HG03196 (cell line): ENCODE data around the gene APBA1.
"Not testable (repeated sequence)": the region's sequence is repeated elsewhere in the genome, so short reads cannot be mapped to it uniquely, and the experiment has no call there.

Experiments
- ATAC-seq: cut with Tn5 transposase; IDR thresholded peaks from one replicate; pipeline ENCODE4 v1.9.1; 2021; ENCODE audit not compliant: unreplicated experiment

Gene APBA1

DNA sequence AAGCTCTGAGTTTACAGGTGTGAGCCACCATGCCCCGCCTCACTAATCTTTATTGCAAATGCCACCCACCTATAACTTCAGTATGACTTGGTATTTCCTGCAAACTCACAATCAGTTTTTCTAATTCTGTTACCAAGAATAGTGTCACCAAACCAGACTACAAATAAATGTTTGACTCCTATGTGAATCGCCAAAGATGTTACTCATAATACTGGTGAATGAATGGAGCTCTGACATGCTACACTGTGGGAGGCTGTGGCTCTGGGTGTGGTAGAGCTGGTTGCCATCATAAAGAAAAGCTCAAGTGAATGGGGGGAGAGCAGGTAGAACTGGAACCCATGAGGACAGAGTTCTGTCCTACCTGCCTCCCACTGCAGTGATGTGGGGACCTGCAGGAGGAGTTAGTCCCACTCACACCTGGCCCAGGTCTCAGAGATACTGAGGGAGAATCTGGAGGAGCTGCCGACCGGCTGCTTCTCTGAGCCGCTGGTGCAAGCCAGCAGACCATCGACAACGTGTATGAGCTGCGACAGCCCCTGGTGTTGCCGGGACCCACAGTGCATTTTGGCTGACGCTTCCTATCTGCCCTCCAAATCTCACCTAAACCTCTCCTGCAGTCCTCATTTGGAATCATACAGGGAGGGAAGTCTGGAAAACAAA lies 251.4 kb downstream of the APBA1 start:
- ATAC-seq: no peak

DNA sequence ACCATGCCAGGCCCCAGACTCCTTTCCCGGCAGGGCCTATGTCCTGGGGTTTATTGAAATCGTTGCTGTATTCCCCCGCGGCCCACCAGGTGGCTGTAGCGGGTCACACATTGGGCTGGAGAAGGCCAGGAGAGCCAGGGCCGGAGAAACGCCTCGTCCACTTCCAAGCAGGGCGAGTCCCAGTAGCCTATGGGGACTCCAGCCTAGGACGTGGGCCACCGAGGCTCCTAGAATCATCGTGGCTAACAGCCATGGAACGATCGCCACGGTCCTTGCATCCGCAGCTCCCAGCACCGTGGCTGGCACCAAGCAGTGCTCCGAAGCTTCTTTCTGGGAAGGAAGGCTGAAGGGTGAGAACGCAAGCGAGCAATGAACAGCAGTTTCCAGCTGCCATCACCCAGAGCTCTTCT lies 259.4 kb downstream of the APBA1 start:
- ATAC-seq: no peak

DNA sequence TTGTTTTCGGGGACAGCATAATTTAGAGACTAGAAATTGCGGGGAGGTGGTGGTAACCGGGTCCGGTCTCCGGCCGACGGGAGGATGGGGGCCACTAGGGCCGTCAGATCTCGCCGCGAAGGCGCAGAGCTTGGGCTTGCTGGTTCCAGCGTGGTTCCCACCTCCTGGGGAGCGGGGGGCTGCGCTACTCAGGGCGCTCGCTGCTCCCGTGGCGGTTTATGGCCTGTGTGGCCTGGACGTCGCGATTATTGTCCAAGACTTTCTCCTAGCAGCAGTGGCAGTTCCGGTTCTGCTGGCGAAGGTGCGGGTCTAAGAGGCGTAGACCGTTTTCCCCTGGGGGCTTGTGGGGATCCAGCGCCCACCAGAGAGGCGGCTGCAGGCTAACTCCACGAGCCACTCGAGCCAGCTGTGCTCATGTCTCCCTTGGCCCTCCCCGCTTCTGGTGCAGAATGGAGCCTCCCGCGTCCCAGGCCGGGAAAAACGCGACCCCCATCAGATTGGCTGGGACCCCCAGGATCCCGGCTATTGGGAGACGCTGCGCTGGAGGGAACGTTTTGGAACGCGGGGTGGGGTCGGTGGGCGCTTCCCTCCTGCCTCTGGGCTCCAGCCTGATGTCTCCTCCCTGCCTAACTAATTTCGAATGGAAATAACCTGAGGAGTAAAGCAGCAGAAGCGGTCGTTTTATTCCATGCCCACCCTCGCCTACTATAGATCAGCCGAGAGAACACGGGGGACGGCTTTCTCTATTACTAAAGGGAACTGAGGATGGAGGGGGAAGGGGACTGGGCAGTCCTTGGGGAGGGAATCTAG lies 260.0 kb downstream of the APBA1 start:
- no peak for ATAC-seq

DNA sequence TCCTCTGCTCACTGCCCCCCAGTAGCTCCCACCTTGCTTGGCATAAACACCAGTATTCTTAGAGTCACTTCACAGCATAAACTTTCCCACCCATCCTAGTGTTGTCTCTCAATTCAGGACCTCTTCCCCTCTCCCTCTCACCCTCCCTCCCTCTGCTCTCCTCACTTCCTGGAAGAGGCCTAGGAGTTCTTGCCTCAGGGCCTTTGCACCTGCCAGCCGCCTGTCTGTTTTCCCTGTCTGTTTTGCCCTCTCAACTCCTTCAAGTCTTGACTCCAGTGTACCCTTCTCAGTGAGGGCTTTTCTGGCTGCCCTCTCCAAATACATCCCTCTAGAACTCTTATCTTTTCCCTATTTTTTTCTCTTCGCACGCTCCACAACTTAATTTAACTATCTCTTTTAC lies 260.9 kb downstream of the APBA1 start:
- ATAC-seq: no peak

DNA sequence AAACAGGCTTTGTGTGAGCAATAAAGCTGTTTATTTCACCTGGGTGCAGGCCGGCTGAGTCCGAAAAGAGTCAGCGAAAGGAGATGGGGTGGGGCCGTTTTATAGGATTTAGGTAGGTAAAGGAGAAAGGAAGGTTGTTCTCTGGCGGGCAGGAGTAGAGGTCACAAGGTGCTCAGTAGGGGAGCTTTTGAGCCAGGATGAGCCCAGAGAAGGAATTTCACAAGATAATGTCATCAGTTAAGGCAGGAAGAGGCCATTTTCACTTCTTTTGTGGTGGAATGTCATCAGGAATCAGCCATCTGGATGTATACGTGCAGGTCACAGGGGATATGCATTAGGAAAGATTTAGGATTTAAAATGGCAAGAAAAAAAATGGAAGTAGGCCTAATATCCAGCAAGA lies 262.2 kb downstream of the APBA1 start:
- ATAC-seq: not testable (repeated sequence)

DNA sequence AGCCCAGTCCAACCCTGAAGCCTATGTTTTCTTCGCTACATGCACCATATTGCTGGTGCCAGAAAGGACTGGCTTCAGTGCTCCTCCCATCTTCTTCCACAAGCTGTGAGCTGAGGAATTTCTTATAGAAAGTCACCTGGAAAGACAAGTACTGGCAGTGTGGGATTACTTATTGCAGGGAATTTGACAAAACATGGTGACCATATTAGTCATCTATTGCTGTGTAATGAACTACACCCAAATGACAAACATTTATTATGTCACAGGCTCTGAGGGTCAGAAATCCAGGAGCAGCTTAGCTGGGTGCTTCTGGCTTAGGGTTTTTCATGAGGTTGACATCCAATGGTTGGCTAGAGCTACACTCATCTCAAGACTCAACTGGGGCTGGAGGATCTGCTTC lies 271.7 kb downstream of the APBA1 start:
- no peak for ATAC-seq

DNA sequence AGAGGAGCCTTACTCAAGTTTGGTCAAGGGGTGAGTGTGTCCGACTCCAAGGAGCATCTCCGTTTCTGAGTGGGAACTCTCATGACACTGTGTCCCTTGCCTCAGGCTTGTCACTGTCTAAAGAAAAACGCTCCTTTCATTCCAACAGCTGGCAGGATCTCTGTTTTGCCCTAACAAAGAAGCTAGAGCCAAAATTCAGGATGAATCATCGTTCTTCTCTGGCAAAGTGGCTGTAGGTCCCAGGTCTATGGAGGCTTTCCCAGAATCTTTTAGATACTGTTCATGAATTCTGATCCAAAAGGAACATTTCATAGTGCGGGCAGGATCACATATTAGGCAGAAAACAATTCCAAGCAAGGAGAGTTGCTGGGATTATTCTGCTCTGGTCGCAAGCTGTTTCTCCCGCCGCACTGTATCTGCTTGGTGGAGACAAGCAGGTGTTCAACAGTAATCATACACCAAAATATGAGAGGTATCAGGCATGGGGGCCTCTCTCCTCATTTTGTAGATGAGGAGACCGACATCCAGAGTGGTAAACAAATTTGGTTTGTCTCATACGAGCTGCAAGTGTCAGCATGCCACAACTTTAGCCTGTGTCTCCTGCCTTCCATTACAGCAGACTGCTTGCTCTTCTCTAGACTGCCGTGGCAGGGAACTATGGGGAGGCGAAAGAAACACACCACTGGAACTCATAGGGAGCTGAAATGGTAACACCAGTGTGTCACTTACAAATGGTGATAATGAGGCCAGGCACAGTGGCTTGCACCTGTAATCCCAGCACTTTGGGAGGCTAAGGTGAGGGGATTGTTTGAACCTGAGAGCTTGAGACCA lies 274.6 kb downstream of the APBA1 start:
- no peak for ATAC-seq

DNA sequence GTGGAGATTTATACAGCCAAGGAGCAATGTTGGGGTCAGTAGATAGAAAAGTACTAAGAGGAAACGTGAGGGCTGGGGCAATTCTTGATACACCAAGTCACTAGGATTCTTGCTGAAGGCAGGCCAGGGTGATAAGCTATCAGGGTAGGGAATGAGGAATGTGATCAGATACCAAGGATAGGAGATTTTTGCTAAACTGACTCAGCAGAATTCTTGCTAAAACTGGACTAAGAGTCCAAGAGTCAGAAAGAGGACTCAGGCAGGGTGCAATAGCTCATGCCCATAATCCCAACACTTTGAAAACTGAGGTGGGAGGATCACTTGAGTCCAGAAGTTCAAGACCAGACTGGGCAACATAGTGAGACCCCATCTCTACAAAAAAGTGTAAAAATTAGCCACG lies 275.4 kb downstream of the APBA1 start:
- ATAC-seq: no peak

DNA sequence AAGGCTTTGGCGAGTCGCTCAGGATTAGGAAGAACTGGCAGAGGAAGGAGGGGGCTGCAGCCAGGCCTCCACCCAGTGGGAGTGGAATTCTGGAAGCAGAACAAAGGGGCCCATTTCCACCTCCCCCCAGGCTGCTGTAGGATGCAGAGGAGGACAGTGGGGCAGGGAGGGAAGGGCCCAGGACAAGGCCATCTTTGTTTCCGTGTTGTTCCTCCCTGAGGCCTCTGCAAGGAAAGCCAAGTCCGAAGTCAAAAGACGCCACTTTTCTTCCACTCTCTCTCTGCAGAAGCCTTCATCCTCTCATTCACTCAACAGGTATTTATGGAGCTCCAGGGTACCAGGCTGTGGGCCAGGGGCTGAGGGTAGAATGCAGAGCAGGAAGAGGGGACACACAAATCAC lies 276.5 kb downstream of the APBA1 start:
- no peak for ATAC-seq

DNA sequence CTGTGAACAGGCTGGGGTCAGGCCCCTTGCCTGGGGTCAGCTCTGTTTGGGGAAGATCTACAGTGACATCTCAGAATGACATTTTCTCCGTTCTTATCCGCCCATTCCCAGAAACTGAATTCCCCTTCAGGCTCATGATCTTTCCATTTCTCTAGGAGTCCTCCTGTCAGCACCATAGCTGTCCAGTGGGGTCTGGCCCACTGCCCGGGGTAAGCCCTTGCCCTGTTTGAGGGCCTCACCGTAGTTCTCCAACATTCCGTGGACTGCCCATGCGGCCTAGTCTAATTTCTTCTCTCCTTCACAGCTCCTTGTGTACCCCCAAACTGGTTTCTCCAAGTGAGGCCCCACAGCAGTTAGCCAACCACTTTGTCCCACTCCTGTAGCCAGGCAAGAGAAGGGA lies 278.7 kb downstream of the APBA1 start:
- no peak for ATAC-seq

DNA sequence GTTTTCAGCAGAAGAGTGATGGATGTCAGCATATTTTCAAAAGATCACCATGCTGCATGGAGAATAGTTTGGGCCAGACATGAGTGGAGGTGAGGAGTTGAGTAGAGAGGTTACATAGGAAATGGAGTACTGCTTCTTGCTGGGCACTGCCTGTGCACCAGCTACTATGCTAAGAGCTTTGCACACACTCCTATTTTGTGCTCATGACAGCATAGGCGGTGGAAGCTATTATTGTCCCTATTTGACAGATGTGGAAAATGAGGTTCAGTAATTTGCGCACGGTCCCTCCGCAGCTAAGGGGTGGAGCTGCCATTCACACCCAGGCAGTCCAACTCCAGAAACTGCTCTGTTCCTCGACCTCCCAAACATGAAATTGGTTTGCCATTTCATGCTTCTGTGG lies 279.3 kb downstream of the APBA1 start:
- no peak for ATAC-seq

DNA sequence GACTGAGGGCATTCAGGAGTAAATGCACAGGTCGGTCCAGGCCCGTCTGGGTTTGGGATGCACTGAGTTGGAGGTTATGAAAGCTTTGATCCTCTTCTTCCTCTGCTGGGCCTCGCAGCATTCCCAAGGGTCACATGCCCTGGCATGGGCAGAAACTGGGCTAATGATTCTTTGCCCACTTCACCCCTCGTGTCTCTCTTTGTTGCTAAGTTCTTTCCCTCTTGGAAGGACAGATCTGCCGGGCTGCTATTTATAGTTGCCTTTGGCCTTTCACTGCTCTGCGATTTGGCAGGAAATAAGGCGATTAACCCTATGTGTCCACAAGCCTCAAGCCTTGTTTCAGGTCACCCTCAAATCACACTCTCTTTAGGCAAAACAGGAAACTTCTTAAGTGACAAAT lies 280.2 kb downstream of the APBA1 start:
- ATAC-seq: no peak

DNA sequence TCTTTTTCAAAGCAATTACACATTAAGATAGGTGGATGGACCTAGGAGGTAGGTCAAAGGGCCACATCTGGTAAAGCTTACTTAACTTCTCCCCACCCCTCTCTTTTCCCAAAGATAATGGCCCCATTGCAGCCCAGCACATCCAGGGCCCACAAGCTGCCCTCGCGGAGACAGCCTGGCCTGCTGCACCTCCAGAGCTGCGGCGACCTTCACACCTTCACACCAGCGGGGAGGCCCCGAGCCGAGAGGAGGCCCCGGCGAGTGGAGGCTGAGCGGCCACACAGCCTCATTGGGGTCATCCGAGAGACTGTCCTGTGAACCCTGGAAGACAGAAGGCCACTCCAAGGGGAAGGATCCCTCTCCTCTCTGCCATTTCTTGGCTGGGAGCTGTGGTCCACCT lies 280.7 kb downstream of the APBA1 start:
- no peak for ATAC-seq

DNA sequence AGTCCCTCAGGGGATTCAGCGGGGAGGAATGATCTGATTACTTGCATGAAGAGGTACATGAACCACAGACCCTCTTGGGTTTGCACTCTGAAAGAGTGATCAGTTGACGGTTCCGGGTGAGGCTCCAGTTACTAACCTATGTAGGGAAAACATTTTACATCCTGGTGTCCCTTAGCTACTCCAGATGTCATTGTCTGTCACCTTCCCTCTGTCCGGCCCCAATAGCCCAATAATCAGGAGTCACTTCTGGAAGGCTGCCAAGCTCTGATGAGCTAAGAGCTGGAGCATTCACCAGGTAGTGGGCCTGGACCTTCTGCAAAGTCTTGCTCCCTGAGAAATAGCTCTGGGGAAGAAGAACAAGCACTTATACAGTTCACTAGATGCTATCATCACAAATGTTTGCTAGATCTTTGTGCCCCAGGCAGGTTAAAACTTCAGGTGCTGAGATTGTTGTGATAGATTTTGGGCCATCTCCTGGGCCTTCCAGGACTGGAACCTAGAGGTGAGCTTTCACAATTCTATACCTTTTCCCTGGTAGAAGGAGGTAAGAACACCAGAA lies 282.7 kb downstream of the APBA1 start:
- ATAC-seq: no peak

DNA sequence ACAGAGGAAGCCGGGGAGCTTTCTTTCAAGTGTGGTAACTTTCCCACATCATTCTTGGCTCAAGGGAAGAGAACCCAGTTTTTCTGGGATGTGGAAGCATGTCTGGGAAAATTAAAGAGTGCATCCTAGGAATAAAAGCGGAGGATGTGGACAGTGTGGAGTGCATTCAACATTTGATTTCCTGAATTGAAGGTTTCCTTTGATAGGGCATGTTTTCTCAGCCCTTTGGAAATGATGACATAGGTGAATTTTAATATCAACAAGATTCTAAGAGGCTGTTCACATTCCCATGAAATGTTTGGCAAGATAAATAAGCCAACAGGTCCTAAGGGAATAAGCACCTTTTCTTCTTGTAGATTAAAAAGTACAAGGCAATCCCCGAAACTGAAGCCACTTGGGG lies 283.6 kb downstream of the APBA1 start:
- ATAC-seq: no peak

DNA sequence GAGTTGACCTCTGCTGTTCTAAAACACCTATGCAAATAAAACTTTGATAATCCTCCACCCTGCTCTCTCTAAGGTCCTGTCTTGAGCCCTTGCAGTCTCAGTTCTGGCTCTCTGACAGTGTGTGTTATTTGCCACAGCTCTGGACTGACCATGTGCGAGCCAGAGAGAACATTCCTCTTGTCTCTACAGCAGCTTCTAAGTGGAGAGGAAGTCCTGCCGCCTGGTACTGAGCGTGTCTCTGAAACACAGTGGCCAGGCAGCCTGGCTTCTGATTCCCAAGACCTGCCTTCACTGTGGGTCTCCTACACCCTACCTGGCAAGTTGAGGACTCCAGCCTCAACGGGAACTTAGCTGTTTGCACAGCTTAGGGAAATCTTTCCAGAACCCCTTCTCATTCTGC lies 285.5 kb downstream of the APBA1 start:
- no peak for ATAC-seq

DNA sequence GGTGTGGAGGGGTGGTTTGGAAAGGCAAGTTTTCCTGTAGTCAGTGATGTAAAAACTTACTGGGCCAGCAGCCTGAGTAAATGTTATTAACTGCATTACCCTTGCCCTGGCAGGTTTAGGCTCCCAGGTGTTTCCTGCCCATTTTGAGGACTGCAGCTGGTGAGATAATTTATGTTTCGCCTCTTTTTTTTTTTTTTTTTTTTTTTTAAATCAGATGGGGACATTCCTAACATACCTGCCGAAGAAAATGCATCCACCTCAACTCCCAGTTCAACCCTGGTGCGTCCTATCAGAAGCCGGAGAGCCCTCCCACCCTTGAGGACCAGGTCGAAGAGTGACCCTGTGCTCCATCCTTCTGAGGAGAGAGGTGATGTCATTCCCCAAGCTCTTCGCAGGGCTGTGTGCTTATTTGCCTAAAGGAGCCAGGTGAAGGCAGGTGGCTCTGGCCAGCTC lies 286.6 kb downstream of the APBA1 start:
- no peak for ATAC-seq

DNA sequence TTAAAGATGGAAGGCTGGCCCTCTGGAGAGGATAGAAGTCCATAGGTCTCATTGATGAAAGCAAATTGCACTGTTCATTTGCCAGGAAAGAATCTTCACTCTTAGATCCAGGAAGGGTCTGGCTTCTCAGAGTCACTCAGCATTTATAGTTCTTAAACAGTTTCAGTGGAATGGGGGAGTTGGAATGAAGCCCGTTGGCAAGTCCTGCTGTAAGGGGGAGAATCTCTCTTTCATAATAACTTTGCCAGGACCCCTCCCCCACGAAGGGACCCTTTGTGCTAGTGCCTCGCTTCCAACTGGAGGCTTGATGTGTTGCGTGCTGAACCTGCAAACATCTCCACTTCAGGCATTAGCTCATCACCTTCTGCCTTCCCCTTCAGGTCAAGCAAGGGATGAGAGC lies 290.0 kb downstream of the APBA1 start:
- no peak for ATAC-seq

DNA sequence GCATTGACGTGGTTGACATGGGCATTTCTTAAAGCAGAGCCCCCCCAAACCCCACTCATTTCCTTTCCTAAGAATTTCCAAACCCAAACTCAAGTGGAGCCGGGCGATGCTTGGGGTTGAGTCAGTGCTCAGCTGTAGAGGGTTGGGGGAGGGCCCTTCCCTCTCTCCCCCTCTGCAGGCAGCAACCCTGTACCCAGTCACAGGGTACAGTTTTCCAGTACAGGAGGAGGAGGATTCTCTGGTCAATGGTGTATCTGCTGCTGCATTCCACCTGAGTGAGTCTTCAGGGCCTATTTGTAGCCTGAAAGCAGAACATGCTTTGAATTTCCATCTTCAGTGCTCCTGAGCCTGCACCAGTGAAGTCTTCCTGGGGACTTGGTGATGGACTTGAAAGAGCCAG lies 291.4 kb downstream of the APBA1 start:
- no peak for ATAC-seq

DNA sequence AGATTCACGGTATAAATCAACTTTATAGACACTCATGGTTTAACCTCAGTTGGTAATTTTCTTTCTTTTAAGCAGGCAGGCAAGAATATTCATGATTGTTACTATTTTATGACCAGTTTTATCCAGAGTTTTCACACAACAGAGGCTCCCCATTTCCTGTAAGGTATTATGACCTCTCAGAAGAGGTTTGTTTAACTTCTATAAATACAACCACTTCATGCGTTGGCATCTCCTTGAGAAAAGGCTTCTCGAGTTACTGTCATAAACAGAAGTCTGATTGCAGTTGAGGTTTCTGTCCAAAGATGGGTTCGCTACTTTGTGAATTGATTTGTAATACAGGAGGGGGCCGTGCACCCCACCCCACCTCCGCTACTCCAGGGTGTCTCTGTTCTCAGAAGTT lies 291.9 kb downstream of the APBA1 start:
- no peak for ATAC-seq

DNA sequence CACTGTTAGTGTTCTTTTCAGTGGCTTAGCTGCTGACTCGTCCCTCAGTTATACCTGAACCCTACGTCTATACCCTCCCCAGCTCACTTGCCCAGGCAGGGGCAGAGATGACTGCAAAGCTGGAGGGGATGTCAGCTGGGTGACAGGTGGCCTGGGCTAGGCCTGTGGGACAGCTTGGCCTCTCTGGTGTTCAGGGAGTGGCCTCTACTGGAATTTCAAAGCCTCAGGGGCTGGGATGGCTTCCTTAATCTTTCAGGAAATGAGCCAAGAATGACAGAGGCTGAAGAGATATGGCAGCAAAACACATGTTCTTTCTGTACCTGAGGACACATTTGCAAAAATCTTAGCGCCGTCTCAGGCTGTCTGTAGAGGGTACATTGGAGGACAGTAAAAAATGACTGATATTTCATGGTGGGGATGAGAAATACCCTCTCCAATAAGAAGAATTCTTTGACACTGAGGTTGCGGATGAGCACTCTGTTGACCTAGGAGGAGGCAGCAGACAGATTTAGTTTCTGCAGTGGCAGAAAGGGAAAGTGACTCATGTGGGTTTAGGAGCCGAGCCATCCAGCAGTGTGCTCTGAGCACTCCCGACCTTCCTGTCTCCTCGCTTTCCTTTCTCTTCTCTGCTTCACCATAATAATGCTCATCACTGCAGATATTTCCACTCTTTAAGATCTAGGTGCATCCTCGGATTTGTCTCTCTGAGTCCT lies 292.7 kb downstream of the APBA1 start:
- ATAC-seq: no peak
